ENCODE data around the gene FUT2.
A peak's percentile ranks its signal among the peaks of the same experiment; 100 is the strongest.

FUT2 gene

DNA sequence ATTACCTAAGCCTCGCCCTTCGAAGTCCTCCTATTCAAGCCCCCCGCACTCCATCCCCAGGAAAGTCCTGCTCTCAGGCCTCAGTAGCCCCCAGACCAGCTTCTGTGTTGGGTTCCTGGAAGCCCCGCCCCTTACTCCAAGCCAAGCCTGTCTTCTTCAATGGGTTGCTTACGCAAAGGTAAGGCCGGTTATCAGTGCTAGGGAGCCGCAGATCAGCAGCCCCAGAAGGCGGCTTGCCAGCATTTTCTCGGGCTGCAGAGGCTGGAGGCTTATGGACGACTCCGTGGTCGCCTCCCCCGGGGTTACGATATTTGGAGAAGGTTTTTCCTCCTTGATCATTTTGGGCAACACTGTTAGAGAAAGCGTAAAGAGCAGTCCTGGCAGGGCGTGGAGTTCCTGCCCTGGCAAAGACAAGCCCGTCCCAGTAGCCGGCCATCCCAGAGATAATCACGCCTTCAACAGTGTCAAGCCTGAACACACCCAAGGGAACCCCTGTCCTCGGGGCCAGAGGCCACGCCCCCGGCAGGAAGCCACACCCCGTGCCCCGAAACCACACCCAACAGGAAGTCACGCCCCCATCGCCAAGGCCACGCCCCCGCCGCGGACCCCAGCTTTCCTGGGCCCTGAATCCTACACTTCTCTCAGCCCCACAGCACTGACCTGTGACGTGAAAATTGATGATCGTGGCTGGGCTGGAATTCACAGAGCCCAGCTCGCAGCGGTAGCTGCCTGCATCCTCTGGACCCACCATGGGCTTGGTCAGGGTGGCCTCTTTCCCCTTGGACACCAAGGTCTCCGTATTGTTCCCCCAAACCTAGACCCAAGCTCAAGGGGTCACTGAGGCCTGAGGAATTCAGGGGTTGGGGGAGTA is 45.6 kb downstream of the FUT2 start:
- H3K4me1 ChIP-seq (ENCODE audit: insufficient read depth, low read length, poor library complexity, severe bottlenecking): peaks cover 21% of the 10 kb centered on the region
- no peaks in the 10 kb centered on the region for H4K20me1 ChIP-seq (ENCODE audit: insufficient read depth, low read length, poor library complexity, severe bottlenecking)
- TF ChIP-seq, protein P1, sequence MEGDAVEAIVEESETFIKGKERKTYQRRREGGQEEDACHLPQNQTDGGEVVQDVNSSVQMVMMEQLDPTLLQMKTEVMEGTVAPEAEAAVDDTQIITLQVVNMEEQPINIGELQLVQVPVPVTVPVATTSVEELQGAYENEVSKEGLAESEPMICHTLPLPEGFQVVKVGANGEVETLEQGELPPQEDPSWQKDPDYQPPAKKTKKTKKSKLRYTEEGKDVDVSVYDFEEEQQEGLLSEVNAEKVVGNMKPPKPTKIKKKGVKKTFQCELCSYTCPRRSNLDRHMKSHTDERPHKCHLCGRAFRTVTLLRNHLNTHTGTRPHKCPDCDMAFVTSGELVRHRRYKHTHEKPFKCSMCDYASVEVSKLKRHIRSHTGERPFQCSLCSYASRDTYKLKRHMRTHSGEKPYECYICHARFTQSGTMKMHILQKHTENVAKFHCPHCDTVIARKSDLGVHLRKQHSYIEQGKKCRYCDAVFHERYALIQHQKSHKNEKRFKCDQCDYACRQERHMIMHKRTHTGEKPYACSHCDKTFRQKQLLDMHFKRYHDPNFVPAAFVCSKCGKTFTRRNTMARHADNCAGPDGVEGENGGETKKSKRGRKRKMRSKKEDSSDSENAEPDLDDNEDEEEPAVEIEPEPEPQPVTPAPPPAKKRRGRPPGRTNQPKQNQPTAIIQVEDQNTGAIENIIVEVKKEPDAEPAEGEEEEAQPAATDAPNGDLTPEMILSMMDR (conservative IDR thresholded peaks at IDR 0.05; ENCODE audit: low read length): no peak
- no peak for TF ChIP-seq EZH2phosphoT487 (IDR thresholded peaks at IDR 0.05; ENCODE audit: borderline replicate concordance)
- H3K4me3 ChIP-seq (ENCODE audit: low read length, poor library complexity, severe bottlenecking): no peak overlapping the region
- H3K9me3 ChIP-seq (ENCODE audit: insufficient read depth, low read depth, low read length): no peaks in the 10 kb centered on the region
- no peaks in the 10 kb centered on the region for H3K9me2 ChIP-seq (replicated peaks; ENCODE audit: low read depth, low read length)
- no peaks in the 10 kb centered on the region for H3K27me3 ChIP-seq (ENCODE audit: insufficient read depth, low read length, poor library complexity, severe bottlenecking)
- H3K36me3 ChIP-seq (ENCODE audit: insufficient read depth, low read length): no peaks in the 10 kb centered on the region
- no peaks in the 10 kb centered on the region for H3K79me2 ChIP-seq (ENCODE audit: insufficient read depth, low read length)
- H3K4me2 ChIP-seq (ENCODE audit: low read depth, low read length, poor library complexity, severe bottlenecking): no peak overlapping the region
- H3K9ac ChIP-seq (ENCODE audit: low read depth, low read length, poor library complexity, severe bottlenecking): no peak overlapping the region
- H3F3A ChIP-seq (ENCODE audit: low read depth): no peaks in the 10 kb centered on the region
- no peak overlapping the region for H2AFZ ChIP-seq (ENCODE audit: low read length)

DNA sequence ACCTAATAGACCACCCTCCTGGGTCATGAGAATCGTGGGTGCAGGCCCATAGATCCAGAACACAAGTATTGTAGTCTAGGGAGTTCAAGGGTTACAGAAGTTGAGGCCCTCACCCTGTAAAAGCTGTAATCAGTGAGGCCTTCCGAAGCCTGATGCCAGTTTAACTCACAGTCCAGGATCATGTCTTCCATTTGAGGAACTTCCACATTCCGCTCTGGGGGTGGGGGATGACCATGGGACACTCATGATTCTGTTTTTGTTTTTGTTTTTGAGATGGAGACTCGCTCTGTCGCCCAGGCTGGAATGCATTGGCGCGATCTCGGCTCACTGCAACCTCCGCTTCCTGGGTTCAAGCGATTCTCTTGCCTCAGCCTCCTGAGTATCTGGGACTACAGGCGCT is 46.3 kb downstream of the FUT2 start:
- no peak overlapping the region for H3K4me3 ChIP-seq (ENCODE audit: low read length, poor library complexity, severe bottlenecking)
- H3K79me2 ChIP-seq (ENCODE audit: insufficient read depth, low read length): no peaks in the 10 kb centered on the region
- no peaks in the 10 kb centered on the region for H3F3A ChIP-seq (ENCODE audit: low read depth)
- no peaks in the 10 kb centered on the region for H3K9me3 ChIP-seq (ENCODE audit: insufficient read depth, low read depth, low read length)
- no peaks in the 10 kb centered on the region for H3K9me2 ChIP-seq (replicated peaks; ENCODE audit: low read depth, low read length)
- no peaks in the 10 kb centered on the region for H3K27me3 ChIP-seq (ENCODE audit: insufficient read depth, low read length, poor library complexity, severe bottlenecking)
- no peaks in the 10 kb centered on the region for H3K36me3 ChIP-seq (ENCODE audit: insufficient read depth, low read length)
- peaks cover 21% of the 10 kb centered on the region for H3K4me1 ChIP-seq (ENCODE audit: insufficient read depth, low read length, poor library complexity, severe bottlenecking)
- H4K20me1 ChIP-seq (ENCODE audit: insufficient read depth, low read length, poor library complexity, severe bottlenecking): no peaks in the 10 kb centered on the region
- H2AFZ ChIP-seq (ENCODE audit: low read length): no peak overlapping the region
- no peak overlapping the region for H3K9ac ChIP-seq (ENCODE audit: low read depth, low read length, poor library complexity, severe bottlenecking)
- no peak for TF ChIP-seq EZH2phosphoT487 (IDR thresholded peaks at IDR 0.05; ENCODE audit: borderline replicate concordance)
- TF ChIP-seq, protein P1 (conservative IDR thresholded peaks at IDR 0.05; ENCODE audit: low read length): no peak
- H3K4me2 ChIP-seq (ENCODE audit: low read depth, low read length, poor library complexity, severe bottlenecking): no peak overlapping the region

DNA sequence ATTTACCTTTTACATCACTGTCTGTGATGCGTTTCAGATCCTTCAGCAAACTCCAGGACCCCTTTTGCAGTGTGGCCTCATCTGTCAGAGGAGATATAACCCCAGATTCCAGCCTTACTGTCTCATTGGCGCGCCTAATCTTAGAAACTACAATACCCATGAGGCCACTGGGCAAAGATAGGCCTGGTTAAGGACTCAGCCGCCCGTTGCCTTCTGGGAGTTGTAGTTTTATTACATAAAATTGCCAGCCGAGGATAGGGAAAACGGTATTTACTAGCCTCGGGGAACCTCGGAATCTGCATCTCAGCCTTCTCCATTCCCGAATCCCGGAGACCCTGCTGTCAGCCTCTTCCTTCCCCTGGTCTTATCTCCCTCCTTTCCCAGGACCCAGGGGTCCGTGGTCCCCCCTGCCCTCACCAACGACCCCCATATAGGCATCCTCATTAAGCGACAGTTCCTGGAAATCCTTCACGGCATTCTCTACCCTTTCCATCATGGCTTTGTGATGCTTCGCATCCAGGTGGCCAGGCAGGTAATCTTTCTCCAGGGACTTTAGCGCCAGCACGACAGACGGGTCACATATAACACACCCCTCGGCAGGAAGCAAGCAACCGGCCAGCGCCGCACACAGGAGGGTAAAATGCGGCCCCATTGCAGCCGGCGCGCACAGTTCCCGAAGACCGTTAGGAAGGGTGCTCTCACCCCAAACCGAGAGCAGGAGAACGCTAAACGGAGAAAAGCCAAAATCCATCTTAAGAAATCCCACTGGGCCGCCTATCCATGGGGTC is 49.6 kb downstream of the FUT2 start:
- TF ChIP-seq, protein P1 (conservative IDR thresholded peaks at IDR 0.05; ENCODE audit: low read length): no peak
- TF ChIP-seq EZH2phosphoT487 (IDR thresholded peaks at IDR 0.05; ENCODE audit: borderline replicate concordance): no peak
- Histone ChIP-seq H3K9me3 (ENCODE audit: insufficient read depth, low read depth, low read length) (no peaks in the 10 kb centered on the region), H2AFZ (ENCODE audit: low read length) (peak overlapping the region; percentile 92), H3K4me1 (ENCODE audit: insufficient read depth, low read length, poor library complexity, severe bottlenecking) (peaks cover 6% of the 10 kb centered on the region), H3K27me3 (ENCODE audit: insufficient read depth, low read length, poor library complexity, severe bottlenecking) (no peaks in the 10 kb centered on the region), H4K20me1 (ENCODE audit: insufficient read depth, low read length, poor library complexity, severe bottlenecking) (no peaks in the 10 kb centered on the region), H3K9me2 (replicated peaks; ENCODE audit: low read depth, low read length) (no peaks in the 10 kb centered on the region), H3K9ac (ENCODE audit: low read depth, low read length, poor library complexity, severe bottlenecking) (peak overlapping the region; percentile 33), H3K36me3 (ENCODE audit: insufficient read depth, low read length) (no peaks in the 10 kb centered on the region), H3K4me3 (ENCODE audit: low read length, poor library complexity, severe bottlenecking) (peak overlapping the region; percentile 34), H3K4me2 (ENCODE audit: low read depth, low read length, poor library complexity, severe bottlenecking) (peak overlapping the region; percentile 54), H3K79me2 (ENCODE audit: insufficient read depth, low read length) (no peaks in the 10 kb centered on the region), H3F3A (ENCODE audit: low read depth) (no peaks in the 10 kb centered on the region)

Measured in Loucy (cell line).